HG02678 (cell line): ENCODE results near the gene PARP8.
"Not testable (repeated sequence)": the region's sequence is repeated elsewhere in the genome, so short reads cannot be mapped to it uniquely, and the experiment has no call there.

Source experiments
- ATAC-seq: cut with Tn5 transposase; IDR thresholded peaks from one replicate; pipeline ENCODE4 v1.9.1; 2021; ENCODE audit warnings: mild to moderate bottlenecking, moderate library complexity; ENCODE audit not compliant: unreplicated experiment

The PARP8 gene

DNA sequence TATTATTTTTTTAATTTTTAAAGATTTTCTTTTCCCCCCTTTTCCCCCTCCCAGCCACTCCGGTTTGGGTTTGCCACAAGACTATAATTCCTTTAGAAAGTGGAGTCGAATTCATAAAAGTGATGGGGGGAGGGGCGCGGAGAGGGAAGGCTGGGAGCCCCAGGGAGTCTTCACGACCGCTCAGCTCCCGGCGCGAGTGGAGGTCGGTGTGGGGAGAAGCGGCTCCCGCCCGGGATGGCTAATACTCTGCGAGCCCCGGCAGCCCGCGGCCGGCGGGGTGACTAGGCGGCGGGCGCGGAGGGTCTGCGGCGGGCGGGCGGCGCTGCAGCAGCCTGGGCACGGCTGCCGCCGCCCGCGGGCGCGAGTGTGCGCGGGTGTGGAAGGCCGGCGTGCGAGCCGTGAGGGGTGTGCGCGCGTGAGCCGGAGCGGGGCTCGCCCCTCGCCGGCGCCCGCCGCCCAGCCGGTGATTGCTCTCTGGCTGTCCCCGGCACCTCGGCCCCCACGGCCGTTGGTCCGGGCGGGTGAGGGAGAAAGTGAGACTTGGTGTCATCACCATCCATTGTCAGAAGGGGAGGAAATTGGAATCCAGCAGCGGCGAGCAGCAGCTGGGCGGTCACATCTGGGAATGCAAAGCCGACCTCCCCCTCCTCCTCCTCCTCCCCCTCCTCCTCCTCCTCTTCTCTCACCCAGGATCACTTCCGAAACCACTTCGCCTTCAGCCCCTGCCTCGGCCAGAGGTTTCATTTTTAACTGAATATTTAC is at the start of gene PARP8:
TSS of gene PARP8 (plus strand) at position 377 of the 762 bp plus-strand sequence. CDS start 459 bp downstream, outside the sequence.
- ATAC-seq: no peak

- no peak for ATAC-seq
Observed at GRCh38 chr5:50623666-50624065, 42.8 kb upstream of the PARP8 start.

- ATAC-seq: not testable (repeated sequence)
Observed at GRCh38 chr5:50634866-50635265, 31.6 kb upstream of the PARP8 start.

DNA sequence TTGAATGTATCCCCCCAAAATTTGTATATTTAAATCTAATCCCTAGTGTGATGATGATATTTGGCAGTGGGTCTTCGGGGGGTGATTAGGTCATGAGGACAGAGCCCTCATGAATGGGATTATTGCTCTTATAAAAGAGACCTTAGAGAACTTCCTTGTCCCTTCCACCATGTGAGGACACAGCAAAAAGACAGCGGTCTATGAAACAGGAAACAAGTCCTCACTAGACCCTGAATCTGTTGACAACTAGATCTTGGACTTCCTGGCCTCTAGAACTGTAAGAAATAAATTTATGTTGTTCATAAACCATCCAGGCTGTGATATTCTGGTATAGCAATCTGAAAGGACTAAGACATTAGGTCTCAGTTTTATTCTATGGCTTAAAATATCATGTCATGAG is 28.9 kb upstream of the PARP8 start:
- ATAC-seq: not testable (repeated sequence)

GRCh38 chr5:50646591-50646990 is 19.8 kb upstream of the PARP8 start:
- no peak for ATAC-seq

DNA sequence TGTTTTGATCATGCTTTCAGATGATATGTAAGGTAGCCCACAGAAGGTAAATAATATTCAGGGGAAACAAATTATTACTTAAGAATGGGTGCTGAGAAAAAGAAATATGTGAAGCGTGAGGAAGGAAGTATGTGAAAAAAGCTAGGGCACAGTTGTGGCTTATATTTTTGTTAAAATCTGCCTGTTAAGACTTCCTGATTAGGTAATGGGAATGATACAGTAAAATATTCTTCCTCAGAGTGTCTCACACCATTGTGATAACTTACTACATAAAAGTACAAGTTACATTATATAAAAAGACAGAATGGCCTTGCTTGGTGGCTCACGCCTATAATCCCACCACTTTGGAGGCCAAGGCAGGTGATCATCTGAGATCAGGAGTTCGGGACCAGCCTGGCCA is 18.7 kb upstream of the PARP8 start:
- ATAC-seq: no peak

GRCh38 chr5:50653946-50654345 is 12.5 kb upstream of the PARP8 start:
- peak; percentile 98 for ATAC-seq

GRCh38 chr5:50655067-50655809 is 11.2 kb upstream of the PARP8 start:
- ATAC-seq: no peak

DNA sequence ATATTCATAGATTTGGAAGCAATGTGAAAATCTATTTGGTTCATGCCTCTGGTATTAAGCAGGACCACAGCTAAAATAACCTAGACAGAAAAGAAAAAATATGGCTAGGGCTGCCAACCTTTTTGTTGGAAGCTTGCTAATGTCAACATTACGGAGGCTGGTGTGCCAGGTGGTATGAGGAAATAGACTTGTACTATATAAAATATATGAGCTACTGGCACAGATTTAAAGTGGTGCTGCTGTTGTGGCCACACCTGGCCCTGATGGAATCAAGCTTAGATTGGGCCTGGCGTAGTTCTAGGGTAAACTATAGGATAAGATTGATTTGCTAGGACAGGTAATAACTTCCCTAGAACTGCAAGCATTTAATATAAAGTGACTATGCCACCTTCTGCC is 10.6 kb upstream of the PARP8 start:
- no peak for ATAC-seq

DNA sequence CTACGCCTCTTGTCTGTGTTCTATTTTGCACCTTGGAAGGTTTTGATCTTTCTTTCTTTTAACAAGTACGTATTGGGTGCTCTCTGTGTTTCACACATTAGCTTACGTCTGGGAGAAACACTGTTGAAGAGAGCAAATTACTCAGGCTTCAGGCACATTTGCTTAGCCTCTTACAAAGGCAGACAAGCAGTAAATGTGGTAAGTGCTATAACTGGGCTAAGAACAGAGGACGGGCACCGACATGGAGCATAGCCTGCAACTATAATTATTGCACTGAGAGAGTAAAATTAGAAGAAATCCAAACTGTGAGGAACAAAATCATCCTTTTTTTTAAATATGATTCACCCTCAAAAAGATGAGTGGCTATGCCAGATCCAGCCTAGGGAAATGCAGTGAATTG is 9.4 kb upstream of the PARP8 start:
- no peak for ATAC-seq

- ATAC-seq: no peak
Observed at GRCh38 chr5:50658246-50658645, 8.2 kb upstream of the PARP8 start.

DNA sequence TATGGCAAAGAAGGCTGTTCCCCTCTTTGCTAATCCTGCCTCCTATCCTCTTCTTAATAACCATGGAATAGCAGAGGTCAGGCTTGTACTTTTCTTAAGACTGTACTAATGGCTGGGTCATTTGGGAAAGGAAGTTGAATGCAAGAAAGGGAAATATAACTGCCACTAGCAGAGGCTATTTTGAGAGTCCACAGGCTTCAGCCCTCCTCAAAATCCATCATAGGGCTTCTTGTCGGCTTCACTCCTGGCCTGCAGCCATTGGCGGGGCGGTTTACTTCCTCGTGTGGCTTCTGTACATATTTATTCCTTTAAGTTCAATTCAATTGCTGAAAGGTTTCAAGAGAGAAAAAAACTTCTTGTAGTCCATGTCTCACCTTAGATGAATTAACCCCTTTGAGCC is 2.8 kb upstream of the PARP8 start:
- ATAC-seq: no peak

GRCh38 chr5:50665091-50665490 is 1.3 kb upstream of the PARP8 start:
- no peak for ATAC-seq

DNA sequence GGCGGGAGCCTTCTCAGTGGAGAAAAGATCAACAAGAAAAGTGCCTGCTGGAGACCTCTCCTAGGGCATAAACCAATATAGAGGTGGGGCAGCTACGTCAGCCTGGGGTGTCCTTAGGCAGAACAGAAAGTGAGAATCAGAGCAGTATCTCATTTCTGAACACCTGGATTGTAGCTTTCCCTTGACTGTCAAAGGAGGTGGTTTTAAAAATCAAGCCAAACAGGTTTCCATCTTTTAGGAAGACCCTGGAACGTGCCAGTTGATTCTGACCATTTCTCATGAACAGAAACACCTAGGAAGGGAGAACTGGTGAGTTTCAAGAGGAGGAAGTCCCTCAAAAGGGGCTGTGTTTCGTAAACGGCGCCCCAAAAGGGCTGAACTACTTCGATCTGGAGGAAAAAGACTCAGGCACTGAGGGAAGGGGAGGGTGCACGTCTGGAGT is 655 bp upstream of the PARP8 start:
- ATAC-seq: not testable (repeated sequence)

- peak; percentile 45 for ATAC-seq
Observed at GRCh38 chr5:50667023-50667652, 701 bp downstream of the PARP8 start.

GRCh38 chr5:50667653-50668595 is 1.5 kb downstream of the PARP8 start:
- peak; percentile 85 for ATAC-seq

DNA sequence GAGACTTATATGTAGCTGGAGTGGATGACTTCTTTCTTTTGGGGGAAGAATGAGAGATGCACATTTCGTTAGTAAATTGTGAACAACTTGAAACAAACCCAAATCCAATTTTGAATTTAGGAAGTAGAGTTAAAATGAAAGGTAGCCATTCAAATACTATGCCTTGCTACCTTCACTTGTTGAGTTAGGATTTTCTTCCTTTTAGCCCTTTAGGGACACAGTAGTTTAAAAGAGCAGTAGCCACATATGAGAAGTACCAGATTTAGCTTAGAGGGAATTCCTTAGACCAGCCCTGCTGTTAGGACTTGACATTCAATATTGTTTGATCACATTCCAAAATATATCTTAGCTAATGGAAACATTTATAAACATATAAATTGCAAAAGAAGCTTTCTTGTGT is 2.2 kb downstream of the PARP8 start:
- ATAC-seq: not testable (repeated sequence)

DNA sequence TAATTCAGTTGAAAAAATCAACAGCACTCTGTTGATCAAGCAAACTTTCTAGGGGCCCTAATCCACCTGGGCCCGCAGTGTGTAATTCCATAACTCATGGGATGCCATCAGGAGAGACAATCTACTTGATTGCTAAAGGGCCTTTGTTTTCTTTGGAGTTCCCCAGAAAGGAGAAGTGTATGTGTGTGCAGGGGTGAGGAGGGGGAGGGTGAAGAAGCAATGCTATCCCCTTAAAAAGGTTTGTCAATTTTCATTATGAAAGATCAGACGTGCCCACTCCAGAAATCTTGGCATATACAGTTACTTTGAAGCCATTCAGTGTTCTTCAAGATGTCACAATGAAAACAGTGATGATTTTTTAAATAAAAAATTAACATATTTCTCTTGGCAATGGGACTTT is 6.2 kb downstream of the PARP8 start:
- no peak for ATAC-seq

DNA sequence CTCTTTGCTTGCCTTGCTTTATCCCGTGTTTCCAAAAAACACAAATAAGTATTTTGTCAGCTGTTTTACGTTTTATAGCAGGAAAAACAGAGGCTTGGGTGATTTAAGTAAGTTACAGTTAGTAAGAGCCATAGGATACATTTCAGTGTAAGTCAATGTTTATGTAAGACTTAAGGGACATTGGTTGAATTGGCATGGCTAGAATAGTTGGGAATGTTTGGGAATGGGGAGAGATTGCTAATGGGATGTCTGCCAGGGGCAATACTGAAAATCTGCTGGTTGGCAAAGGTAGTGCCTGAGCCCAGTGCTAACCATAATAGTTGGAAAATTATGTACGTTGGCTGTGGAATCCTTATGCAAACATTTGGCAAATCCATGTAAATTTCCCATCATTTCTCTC is 7.0 kb downstream of the PARP8 start:
- ATAC-seq: not testable (repeated sequence)

DNA sequence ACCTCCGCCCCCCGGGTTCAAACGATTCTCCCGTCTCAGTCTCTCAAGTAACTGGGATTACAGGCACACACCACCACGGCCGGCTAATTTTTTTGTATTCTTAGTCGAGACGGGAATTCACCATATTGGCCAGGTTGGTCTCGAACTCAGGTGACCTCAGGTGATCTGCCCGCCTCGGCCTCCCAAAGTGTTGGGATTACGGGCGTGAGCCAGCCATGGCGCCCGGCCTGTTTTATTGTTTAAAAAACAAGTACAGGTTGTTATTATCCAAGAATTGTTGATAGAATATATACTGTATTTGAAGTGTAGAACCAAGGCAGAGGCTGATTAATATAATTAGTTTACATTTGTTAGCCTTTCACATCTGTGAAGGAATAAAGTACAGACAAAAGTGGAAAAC is 8.9 kb downstream of the PARP8 start:
- no peak for ATAC-seq

- not testable (repeated sequence) for ATAC-seq
Observed at GRCh38 chr5:50679554-50679953, 13.1 kb downstream of the PARP8 start.
